ENCODE results near the gene PPP1CA.

PPP1CA gene

GRCh38 chr11:67353317-67354074 lies 48.2 kb downstream of the PPP1CA start, which contains the start of gene POLD4:
Gene POLD4, minus strand, starts transcription at chr11:67353546. Its CDS starts 147 bp downstream, at chr11:67353399.
- DNase-seq (ENCODE audit: low read depth in 3 of 3), result peak; percentile 89 to 97 (median 91)

DNA sequence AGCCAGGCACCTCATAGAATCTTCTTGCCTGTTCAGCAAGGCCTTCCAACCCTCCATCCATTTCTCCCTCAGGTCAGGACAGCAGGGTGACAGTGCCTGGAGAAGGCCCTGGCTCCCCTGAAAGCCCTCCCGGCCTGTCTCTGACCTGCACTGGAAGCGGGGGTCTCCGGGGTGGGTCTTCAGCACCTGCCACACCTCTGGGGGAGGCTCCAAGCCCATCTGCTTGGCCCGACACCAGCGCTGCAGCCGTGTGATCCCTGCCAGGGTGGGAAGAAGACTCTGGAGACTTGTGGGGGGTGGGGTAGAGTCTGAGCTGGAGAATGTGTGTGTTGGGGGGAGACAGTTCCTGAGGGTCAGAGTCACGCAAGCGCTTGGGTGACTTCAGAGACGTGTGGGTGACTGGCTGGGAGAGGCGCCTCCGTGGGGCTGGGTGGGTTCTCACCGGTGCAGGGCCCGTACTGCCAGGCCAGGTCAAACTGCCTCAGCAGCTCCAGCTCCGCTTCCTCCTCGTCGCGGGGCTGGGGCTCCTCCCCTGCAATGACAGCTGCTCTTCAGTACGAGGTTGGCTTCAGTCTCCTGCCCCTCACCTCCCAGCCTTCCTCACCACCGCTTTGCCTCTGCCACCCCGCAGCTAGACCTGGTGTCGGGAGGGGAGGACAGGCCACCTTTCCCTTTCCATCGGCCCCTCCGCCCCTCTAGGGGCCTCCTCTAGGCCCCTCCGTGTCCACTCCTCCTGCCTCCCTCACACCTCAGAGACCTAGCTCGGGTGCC lies 48.9 kb downstream of the PPP1CA start:
- peak in 1 of 3 experiments; percentile 39 for DNase-seq (ENCODE audit: low read depth in 3 of 3)

DNA sequence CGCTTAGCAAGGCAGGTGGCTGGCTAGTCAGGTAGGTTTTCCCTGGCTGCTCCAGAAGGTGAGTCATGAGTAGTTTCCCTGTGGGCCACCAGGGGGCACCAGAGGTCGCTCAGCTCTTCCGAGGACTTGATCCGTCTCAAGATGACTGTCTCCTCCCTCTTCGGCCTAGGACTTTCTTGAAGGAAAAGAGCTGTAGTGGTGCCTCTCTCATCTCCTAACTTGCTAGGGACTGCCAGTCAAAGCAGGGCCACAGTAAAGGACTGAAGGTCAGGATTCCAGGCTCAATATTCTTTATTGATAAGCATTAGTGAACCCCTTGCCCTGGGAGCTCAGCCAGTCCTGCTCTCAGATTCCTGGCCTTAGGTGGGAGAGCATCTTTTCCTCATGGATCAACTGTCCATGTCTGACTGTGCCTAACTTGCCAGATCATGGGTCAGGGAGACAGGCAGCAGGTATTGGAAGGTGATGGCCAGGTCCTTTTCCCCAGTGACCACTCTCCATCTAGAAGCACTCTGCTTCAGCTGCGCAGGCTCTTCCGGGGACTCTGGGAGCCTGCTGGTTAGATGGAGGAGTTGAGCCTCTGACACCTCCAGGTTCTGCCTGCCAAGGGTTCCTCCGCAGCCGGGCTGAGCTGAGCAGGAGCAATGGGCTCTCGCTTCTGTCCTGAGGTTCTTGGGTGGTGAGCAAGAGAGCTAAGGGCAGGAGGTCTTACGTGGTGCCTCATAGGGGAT lies 50.2 kb downstream of the PPP1CA start:
- peak; percentile 29 to 57 (median 41) for DNase-seq (ENCODE audit: low read depth in 3 of 3)

DNA sequence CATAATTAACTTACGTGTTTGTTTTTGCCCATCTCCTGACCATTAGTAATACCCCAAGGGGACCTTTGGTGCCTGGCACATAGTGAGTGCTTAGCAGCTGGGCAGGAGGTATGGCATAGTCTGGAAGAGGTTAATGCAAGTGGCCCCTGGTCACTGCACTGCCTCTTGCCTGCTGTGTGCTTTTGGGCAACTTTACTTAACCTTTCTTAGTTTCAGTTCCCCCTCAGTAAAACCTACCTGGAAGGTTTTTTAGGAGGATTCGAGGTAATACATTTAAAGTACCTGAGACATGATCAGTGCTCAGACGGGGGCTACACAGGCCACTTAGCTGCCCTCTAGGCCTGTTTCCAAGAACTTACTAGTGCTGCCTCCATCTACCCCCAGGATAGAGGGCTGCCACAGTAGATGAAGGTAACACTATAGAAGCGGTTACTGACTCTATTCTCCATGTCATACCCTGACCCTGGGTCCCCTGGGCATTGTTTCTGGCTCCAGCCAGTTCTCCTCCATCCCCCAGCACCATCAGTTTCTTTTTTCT lies 51.7 kb downstream of the PPP1CA start:
- DNase-seq (ENCODE audit: low read depth in 3 of 3), result no peak

DNA sequence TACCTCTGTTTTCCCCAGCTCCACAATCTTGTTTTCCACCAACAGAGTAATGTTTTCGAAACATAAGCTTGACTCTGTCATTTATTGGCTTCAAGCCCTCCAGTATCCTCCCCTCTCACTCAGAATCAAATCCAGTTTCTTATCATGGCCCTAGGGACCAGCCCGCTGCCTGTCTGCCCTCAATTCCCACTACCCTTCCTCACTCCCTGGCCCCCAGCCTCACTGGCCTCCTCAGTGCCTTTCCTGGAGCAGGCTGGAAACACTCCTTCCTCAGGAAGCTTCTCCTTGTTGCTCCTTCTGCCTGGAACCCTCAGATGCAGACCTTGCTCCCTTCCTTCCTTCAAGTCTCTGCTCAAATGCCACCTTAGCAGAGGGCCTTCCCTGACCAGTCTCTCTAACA lies 52.2 kb downstream of the PPP1CA start:
- no peak for DNase-seq (ENCODE audit: low read depth in 3 of 3)

DNA sequence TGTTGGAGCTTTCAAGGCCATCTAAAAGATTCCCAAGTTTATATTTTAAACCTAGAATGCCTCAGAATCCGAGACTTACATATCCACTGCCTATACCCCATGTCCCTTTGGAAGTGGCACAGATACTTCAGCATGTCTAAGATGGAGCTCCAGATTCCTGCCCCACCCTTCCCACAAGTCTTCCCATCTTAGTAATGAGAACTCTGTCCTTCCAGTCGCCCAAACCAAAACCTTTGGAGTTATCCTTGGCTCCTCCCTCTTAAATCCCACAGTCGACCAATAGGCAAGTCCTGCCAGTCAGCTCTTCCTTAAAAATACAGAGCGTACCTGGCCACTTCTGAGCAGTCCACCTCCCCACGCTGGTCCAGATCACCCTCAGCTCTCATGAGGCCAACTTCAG lies 52.6 kb downstream of the PPP1CA start:
- DNase-seq (ENCODE audit: low read depth in 3 of 3), result no peak

Data from stimulated activated CD4-positive, alpha-beta T cell treated with anti-CD3 and anti-CD28 coated beads, TNF-alpha, amount 100 ng/mL, for 24 hours (primary cell).